Mucosa of descending colon (tissue), 3 donors: ENCODE measurements around the gene ARHGAP31. TPM values are rescaled to one million over a fixed set of nuclear protein-coding genes. Genes with fewer than 3 reads are reported as not detected.

ENCODE experiments used
- ATAC-seq: fragments of 200-7000 bp; cut with Tn5 transposase; one replicate; pipeline ENCODE4 v1.9.1; 2020; ENCODE audit warnings: mild to moderate bottlenecking, moderate library complexity
- DNase-seq, 3 donors: peaks; one replicate each; pipeline ENCODE4 v3.0.0-alpha.2; 2020
- H3K36me3 ChIP-seq: fragments of 200-600 bp; one replicate; pipeline ENCODE4 v1.8.0; 2021; ENCODE audit warnings: low read depth, mild to moderate bottlenecking
- H3K4me1 ChIP-seq: fragments of 200-600 bp; one replicate; pipeline ENCODE4 v1.8.0; 2021; ENCODE audit warnings: low read depth, mild to moderate bottlenecking
- H3K4me3 ChIP-seq: fragments of 200-600 bp; one replicate; pipeline ENCODE4 v1.8.0; 2021; ENCODE audit warnings: mild to moderate bottlenecking
- H3K9me3 ChIP-seq: fragments of 200-600 bp; one replicate; pipeline ENCODE4 v1.8.0; 2021; ENCODE audit warnings: mild to moderate bottlenecking
- intact Hi-C, 2 donors: fragments of 100-400 bp; cut with DNase I in 1 of 2; cut with micrococcal nuclease in 1 of 2; formaldehyde crosslinking; loops; one replicate each; pipeline versions ENCODE4 v1.11.0 to v1.11.1; 2022; cut with DNase I, micrococcal nuclease
- long read RNA-seq, 2 donors: library from polyadenylated mRNA; unstranded; transcript quantifications; one replicate each; pipeline ENCODE4 v2.0.0, GENCODE V29; 2019 to 2021
- total RNA-seq, 3 donors: library from RNA; stranded (reverse); fragmentation: NEBNext Ultra II Directional in 2 of 3; extraction: Animal tissue kit (Norgen Biotek cat#: 25700) in 2 of 3; gene quantifications; one replicate each; pipeline versions ENCODE4 v1.2.1 to v1.2.4, GENCODE V29; 2021 to 2023
- TF ChIP-seq, protein P1 (sequence below): fragments of 200-600 bp; IDR thresholded peaks from one replicate; pipeline ENCODE4 v1.8.0; 2022; ENCODE audit warnings: antibody characterized with exemption, mild to moderate bottlenecking
- donor health status: DM: no; HTN: no; CAD: no; lungs with moderate emphysema.
- donor health status: DM: no; HTN: no; CAD: no.
- donor health status: DM: no; HTN: yes; CAD: no.

The ARHGAP31 gene, protein sequence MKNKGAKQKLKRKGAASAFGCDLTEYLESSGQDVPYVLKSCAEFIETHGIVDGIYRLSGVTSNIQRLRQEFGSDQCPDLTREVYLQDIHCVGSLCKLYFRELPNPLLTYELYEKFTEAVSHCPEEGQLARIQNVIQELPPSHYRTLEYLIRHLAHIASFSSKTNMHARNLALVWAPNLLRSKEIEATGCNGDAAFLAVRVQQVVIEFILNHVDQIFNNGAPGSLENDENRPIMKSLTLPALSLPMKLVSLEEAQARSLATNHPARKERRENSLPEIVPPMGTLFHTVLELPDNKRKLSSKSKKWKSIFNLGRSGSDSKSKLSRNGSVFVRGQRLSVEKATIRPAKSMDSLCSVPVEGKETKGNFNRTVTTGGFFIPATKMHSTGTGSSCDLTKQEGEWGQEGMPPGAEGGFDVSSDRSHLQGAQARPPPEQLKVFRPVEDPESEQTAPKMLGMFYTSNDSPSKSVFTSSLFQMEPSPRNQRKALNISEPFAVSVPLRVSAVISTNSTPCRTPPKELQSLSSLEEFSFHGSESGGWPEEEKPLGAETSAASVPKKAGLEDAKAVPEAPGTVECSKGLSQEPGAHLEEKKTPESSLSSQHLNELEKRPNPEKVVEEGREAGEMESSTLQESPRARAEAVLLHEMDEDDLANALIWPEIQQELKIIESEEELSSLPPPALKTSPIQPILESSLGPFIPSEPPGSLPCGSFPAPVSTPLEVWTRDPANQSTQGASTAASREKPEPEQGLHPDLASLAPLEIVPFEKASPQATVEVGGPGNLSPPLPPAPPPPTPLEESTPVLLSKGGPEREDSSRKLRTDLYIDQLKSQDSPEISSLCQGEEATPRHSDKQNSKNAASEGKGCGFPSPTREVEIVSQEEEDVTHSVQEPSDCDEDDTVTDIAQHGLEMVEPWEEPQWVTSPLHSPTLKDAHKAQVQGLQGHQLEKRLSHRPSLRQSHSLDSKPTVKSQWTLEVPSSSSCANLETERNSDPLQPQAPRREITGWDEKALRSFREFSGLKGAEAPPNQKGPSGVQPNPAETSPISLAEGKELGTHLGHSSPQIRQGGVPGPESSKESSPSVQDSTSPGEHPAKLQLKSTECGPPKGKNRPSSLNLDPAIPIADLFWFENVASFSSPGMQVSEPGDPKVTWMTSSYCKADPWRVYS (N-terminal part only)
- total RNA-seq, result 10 to 100 TPM in 2 of 3 donors, 1 to 10 TPM in 1; 7.7 to 25.8 (median 11.8) TPM
- long read RNA-seq, donor 1, full-length matches to known transcripts, result 4 of 18 reads
- long read RNA-seq, donor 1, partial matches to known transcripts, result 10 of 18 reads
- long read RNA-seq, donor 1, other reads (novel, unspliced or antisense), result 4 of 18 reads
- long read RNA-seq, donor 2, partial matches to known transcripts, result 1 of 1 reads
- long read RNA-seq, donor 2, other reads (novel, unspliced or antisense), result 0 of 1 reads

- Histone ChIP-seq H3K4me3 (peak within 1 kb of the TSS; percentile 30), H3K4me1 (no peaks in the 10 kb centered on the region), H3K9me3 (no peaks in the 10 kb centered on the region), H3K36me3 (no peaks in the 10 kb centered on the region)
- TF ChIP-seq, protein P1, sequence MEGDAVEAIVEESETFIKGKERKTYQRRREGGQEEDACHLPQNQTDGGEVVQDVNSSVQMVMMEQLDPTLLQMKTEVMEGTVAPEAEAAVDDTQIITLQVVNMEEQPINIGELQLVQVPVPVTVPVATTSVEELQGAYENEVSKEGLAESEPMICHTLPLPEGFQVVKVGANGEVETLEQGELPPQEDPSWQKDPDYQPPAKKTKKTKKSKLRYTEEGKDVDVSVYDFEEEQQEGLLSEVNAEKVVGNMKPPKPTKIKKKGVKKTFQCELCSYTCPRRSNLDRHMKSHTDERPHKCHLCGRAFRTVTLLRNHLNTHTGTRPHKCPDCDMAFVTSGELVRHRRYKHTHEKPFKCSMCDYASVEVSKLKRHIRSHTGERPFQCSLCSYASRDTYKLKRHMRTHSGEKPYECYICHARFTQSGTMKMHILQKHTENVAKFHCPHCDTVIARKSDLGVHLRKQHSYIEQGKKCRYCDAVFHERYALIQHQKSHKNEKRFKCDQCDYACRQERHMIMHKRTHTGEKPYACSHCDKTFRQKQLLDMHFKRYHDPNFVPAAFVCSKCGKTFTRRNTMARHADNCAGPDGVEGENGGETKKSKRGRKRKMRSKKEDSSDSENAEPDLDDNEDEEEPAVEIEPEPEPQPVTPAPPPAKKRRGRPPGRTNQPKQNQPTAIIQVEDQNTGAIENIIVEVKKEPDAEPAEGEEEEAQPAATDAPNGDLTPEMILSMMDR, result no peak
- ATAC-seq, result peak; percentile 88
- intact Hi-C loops, result no loop called here
- peak; percentile 73 to 83 (median 75) for DNase-seq
These were observed at the start of gene ARHGAP31 for GRCh38 chr3:119293871-119294695. ARHGAP31 (plus strand) TSS chr3:119294383; CDS start chr3:119294905, 522 bp downstream.

GRCh38 chr3:119245778-119246177 lies 48.4 kb upstream of the ARHGAP31 start:
- DNase-seq (peak in 1 of 3 donors; percentile 23), ATAC-seq (peak; percentile 11)
- H3K4me1 ChIP-seq, result peaks cover 5% of the 10 kb centered on the region
- TF ChIP-seq, protein P1, result no peak
- intact Hi-C loops, result no loop called here
- peaks cover 12% of the 10 kb centered on the region for H3K9me3 ChIP-seq
- no peaks in the 10 kb centered on the region for H3K36me3 ChIP-seq
- H3K4me3 ChIP-seq, result no peak overlapping the region

DNA sequence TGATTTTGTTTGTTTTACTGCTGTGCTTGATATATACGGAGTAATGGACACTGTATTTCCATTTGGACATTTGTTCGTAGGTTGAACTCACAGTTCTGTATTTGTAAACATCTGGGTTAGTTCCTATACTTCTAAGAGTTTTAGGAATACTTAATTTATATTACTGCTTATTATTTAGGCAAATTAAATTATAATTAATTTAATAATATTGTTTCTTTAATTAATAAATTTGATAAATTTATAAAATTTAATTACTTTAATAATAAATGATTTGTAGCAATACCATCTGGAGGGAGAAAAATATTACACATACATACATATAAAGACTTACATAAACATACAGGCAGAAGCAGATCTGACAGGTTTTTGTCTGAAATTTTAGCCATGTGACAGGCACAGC lies 39.0 kb upstream of the ARHGAP31 start:
- ATAC-seq, result no peak
- TF ChIP-seq, protein P1, result no peak
- Histone ChIP-seq H3K4me3 (no peak overlapping the region), H3K9me3 (no peaks in the 10 kb centered on the region), H3K4me1 (no peaks in the 10 kb centered on the region), H3K36me3 (no peaks in the 10 kb centered on the region)
- no peak for DNase-seq
- intact Hi-C loops, result no loop called here

GRCh38 chr3:119257111-119257510 lies 37.1 kb upstream of the ARHGAP31 start:
- intact Hi-C loops, result no loop called here
- DNase-seq, result no peak
- Histone ChIP-seq H3K9me3 (no peaks in the 10 kb centered on the region), H3K36me3 (no peaks in the 10 kb centered on the region), H3K4me3 (no peak overlapping the region), H3K4me1 (no peaks in the 10 kb centered on the region)
- TF ChIP-seq, protein P1, result no peak
- peak; percentile 19 for ATAC-seq
